Epithelial cell of esophagus (primary cell): ENCODE results near the gene OR10P1.

ENCODE experiments used
- DNase-seq: peaks from one replicate; pipeline ENCODE4 v3.0.0; 2010; ENCODE audit warnings: low read depth
- H3K4me3 ChIP-seq: 2 replicates; pipeline ENCODE4 v1.5.1; 2011; ENCODE audit warnings: mild to moderate bottlenecking, low read length, control low read depth
- CTCF ChIP-seq: IDR thresholded peaks from 2 replicates; pipeline ENCODE4 v1.5.1; 2011; ENCODE audit warnings: low read depth, mild to moderate bottlenecking, low read length, control low read depth, inconsistent platforms; ENCODE audit not compliant: insufficient read depth; ENCODE audit errors: missing control alignments

Gene OR10P1

GRCh38 chr12:55671746-55672145 lies 35.1 kb downstream of the OR10P1 start:
- no peak overlapping the region for H3K4me3 ChIP-seq
- TF ChIP-seq CTCF, result no peak
- no peak for DNase-seq

GRCh38 chr12:55673638-55674037 lies 36.9 kb downstream of the OR10P1 start:
- no peak for TF ChIP-seq CTCF

GRCh38 chr12:55675666-55676065 lies 39.0 kb downstream of the OR10P1 start:
- peak; percentile 22 for DNase-seq
- TF ChIP-seq CTCF, result no peak
- no peak overlapping the region for H3K4me3 ChIP-seq

More at GRCh38 chr12:55673638-55674037, 36.9 kb downstream of the OR10P1 start:
- no peak overlapping the region for H3K4me3 ChIP-seq
- DNase-seq, result no peak

GRCh38 chr12:55676707-55677106 lies 40.0 kb downstream of the OR10P1 start:
- TF ChIP-seq CTCF, result no peak
- DNase-seq, result no peak
- H3K4me3 ChIP-seq, result no peak overlapping the region

- no peak for TF ChIP-seq CTCF
- H3K4me3 ChIP-seq, result no peak overlapping the region
- DNase-seq, result no peak
Measured at GRCh38 chr12:55679691-55680090, 43.0 kb downstream of the OR10P1 start.

GRCh38 chr12:55681142-55682077 lies 44.7 kb downstream of the OR10P1 start:
- no peak overlapping the region for H3K4me3 ChIP-seq
- TF ChIP-seq CTCF, result peak; percentile 23
- peak; percentile 46 for DNase-seq
